Neuronal stem cell (in vitro differentiated cells): Measurements from ENCODE around the gene ATCAY.
"Not testable (repeated sequence)": the region's sequence is repeated elsewhere in the genome, so short reads cannot be mapped to it uniquely, and the experiment has no call there.

Experiments
- DNase-seq: peaks from one replicate; pipeline ENCODE4 v3.0.0-alpha.2; 2013; ENCODE audit warnings: low spot score
- H2AFZ ChIP-seq: one replicate; pipeline ENCODE4 v1.6.1; 2013; ENCODE audit warnings: mild to moderate bottlenecking, low read length, inconsistent platforms
- H2AK5ac ChIP-seq: 2 replicates; pipeline ENCODE4 v1.6.1; 2013; ENCODE audit warnings: low read depth, mild to moderate bottlenecking, inconsistent platforms, low read length, moderate library complexity, mixed read lengths
- H2BK120ac ChIP-seq: 2 replicates; pipeline ENCODE4 v1.6.1; 2013; ENCODE audit warnings: low read depth, mild to moderate bottlenecking, inconsistent platforms, low read length, moderate library complexity, mixed read lengths
- H2BK12ac ChIP-seq: one replicate; pipeline ENCODE4 v1.6.1; 2013; ENCODE audit warnings: low read length, inconsistent platforms
- H2BK15ac ChIP-seq: 2 replicates; pipeline ENCODE4 v1.6.1; 2013; ENCODE audit warnings: mild to moderate bottlenecking, low read length, inconsistent platforms, mixed read lengths
- H2BK5ac ChIP-seq: one replicate; pipeline ENCODE4 v1.6.1; 2013; ENCODE audit warnings: inconsistent platforms, mild to moderate bottlenecking, low read length, moderate library complexity
- H3K14ac ChIP-seq: one replicate; pipeline ENCODE4 v1.6.1; 2013; ENCODE audit warnings: low read length, inconsistent platforms
- H3K18ac ChIP-seq: 2 replicates; pipeline ENCODE4 v1.6.1; 2013; ENCODE audit warnings: low read length, inconsistent platforms
- H3K23ac ChIP-seq: 2 replicates; pipeline ENCODE4 v1.6.1; 2013; ENCODE audit warnings: low read depth, mild to moderate bottlenecking, mixed read lengths, low read length, inconsistent platforms; ENCODE audit not compliant: poor library complexity
- H3K27ac ChIP-seq: replicated peaks from 3 replicates; pipeline ENCODE4 v1.5.1; 2013; ENCODE audit warnings: low read length, inconsistent platforms
- H3K27me3 ChIP-seq, 3 experiments: 2 replicates each; pipeline ENCODE4 v1.6.1; 2013; ENCODE audit warnings: low read length in 3 of 3, mild to moderate bottlenecking in 2 of 3, inconsistent platforms in 1 of 3, low read depth in 1 of 3, mixed read lengths in 1 of 3, moderate library complexity in 1 of 3; ENCODE audit not compliant: control insufficient read depth in 3 of 3, insufficient read depth in 3 of 3
- H3K36me3 ChIP-seq, 2 donors: replicated peaks in 1 of 2; 2 replicates each; pipeline ENCODE4 v1.6.1; 2013; ENCODE audit warnings: low read length in 2 of 2; ENCODE audit not compliant: control insufficient read depth in 2 of 2, insufficient read depth in 2 of 2
- H3K4ac ChIP-seq: 2 replicates; pipeline ENCODE4 v1.6.1; 2013; ENCODE audit warnings: inconsistent platforms, mild to moderate bottlenecking, low read length, moderate library complexity
- H3K4me1 ChIP-seq, 2 donors: 1 replicate in 1 of 2; 2 replicates in 1 of 2; pipeline ENCODE4 v1.6.1; 2013; ENCODE audit warnings: low read length in 2 of 2, low read depth in 1 of 2; ENCODE audit not compliant: control insufficient read depth in 2 of 2, insufficient read depth in 1 of 2
- H3K4me2 ChIP-seq: one replicate; pipeline ENCODE4 v1.6.1; 2013; ENCODE audit warnings: mild to moderate bottlenecking, low read length, inconsistent platforms; ENCODE audit not compliant: insufficient read depth, poor library complexity, severe bottlenecking
- H3K4me3 ChIP-seq, 2 donors: 2 replicates each; pipeline ENCODE4 v1.5.1; 2013; ENCODE audit warnings: low read length in 2 of 2, mild to moderate bottlenecking in 2 of 2, inconsistent platforms in 1 of 2, moderate library complexity in 1 of 2
- H3K79me1 ChIP-seq: one replicate; pipeline ENCODE4 v1.6.1; 2013; ENCODE audit warnings: low read depth, mild to moderate bottlenecking, inconsistent platforms, low read length, moderate library complexity
- H3K9ac ChIP-seq: one replicate; pipeline ENCODE4 v1.6.1; 2013; ENCODE audit warnings: mild to moderate bottlenecking, low read depth, low read length, inconsistent platforms; ENCODE audit not compliant: poor library complexity
- H3K9me3 ChIP-seq, 2 donors: replicated peaks in 1 of 2; 2 replicates each; pipeline versions ENCODE3 to v1.6.1; 2013; ENCODE audit warnings: low read length in 2 of 2, mild to moderate bottlenecking in 2 of 2, inconsistent platforms in 1 of 2, low read depth in 1 of 2, mixed read lengths in 1 of 2, moderate library complexity in 1 of 2; ENCODE audit not compliant: control insufficient read depth in 2 of 2, insufficient read depth in 1 of 2
- H4K8ac ChIP-seq: one replicate; pipeline ENCODE4 v1.6.1; 2013; ENCODE audit warnings: low read depth, mild to moderate bottlenecking, inconsistent platforms, low read length, moderate library complexity
- H4K91ac ChIP-seq: one replicate; pipeline ENCODE4 v1.6.1; 2013; ENCODE audit warnings: low read length, low read depth, mild to moderate bottlenecking, inconsistent platforms; ENCODE audit not compliant: poor library complexity
- WGBS, 2 donors: extraction: QIAGEN DNeasy Blood & Tissue Kit; methylation state at CpG; one replicate each; pipeline ENCODE4 v1.1.7; 2013; ENCODE audit warnings: missing lambda C conversion rate in 2 of 2, mixed read lengths in 1 of 2; ENCODE audit not compliant: insufficient read length in 2 of 2, insufficient replicate concordance in 1 of 2; ENCODE audit errors: extremely low coverage in 2 of 2; 5-methylcytosine and 5-hydroxymethylcytosine counted together

The ATCAY gene

DNA sequence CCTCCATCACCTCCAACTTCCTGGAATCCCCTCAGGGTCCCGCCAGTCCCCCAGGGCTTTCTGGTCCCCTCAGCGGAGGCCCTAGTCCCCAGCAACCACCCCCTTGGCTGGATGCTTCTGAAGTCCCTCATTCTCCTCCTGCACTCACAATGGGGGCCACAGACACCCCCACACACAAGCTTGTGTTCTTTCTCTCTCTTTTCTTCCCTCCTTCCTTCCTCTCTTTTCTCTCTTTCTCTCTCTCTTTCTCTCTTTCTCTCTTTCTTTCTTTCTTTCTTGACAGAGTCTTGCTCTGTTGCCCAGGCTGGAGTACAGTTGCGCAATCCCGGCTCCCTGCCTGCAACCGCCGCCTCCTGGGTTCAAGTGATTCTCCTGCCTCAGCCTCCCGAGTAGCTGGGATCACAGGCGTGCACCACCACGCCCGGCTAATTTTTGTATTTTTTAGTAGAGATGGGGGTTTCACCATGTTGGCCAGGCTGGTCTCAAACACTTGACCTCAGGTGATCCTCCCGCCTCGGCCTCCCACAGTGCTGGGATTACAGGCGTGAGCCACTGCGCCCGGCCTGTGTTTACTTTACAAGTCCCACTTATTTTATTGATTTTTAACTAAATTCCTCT is 66.9 kb downstream of the ATCAY start:
- H3K36me3 ChIP-seq, H3K4me1 ChIP-seq, H3K9ac ChIP-seq, DNase-seq, H2BK15ac ChIP-seq, H3K18ac ChIP-seq, H3K27me3 ChIP-seq, H3K79me1 ChIP-seq, H3K23ac ChIP-seq, H3K4me3 ChIP-seq, H2BK120ac ChIP-seq, H4K8ac ChIP-seq, H2AFZ ChIP-seq, H3K4ac ChIP-seq, H2BK12ac ChIP-seq, H3K4me2 ChIP-seq, H3K14ac ChIP-seq, H3K27ac ChIP-seq, H2BK5ac ChIP-seq, H4K91ac ChIP-seq, H3K9me3 ChIP-seq: not testable (repeated sequence)
- WGBS, 2 donors, result no CpG with 5 or more reads among the region's 15 CpGs
- H2AK5ac ChIP-seq, result peak overlapping the region; percentile 37

DNA sequence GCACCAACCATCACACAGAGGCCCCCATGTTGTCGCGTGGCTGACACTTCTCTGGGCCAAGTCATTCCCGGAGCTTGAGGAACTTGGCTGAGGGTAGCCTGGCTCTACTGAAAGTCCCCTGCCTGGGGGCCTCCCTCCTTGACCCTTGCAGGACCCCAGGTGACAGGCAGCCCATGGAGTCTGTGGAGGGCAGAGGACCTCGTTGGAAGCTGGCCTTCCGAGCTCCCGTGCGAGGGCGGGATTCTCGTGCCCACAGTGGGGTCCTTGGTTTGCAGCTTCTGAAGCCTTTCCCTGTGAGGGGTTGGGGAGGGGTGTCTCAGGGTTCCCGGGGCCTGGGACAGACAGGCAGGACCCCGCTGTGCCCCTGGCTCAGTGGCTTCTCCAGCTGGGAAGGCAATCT is 68.8 kb downstream of the ATCAY start:
- no peak overlapping the region for H2BK120ac ChIP-seq
- H3K18ac ChIP-seq, result no peak overlapping the region
- no peak overlapping the region for H4K91ac ChIP-seq
- H3K9ac ChIP-seq, result no peak overlapping the region
- H2BK15ac ChIP-seq, result no peak overlapping the region
- H2BK5ac ChIP-seq, result no peak overlapping the region
- no peaks in the 10 kb centered on the region for H3K36me3 ChIP-seq
- no peak overlapping the region for H2AFZ ChIP-seq
- no peaks in the 10 kb centered on the region for H3K9me3 ChIP-seq
- no CpG with 5 or more reads among the region's 11 CpGs for WGBS, 2 donors
- H3K4me2 ChIP-seq, result no peak overlapping the region
- no peak overlapping the region for H3K4me3 ChIP-seq
- no peak overlapping the region for H4K8ac ChIP-seq
- H3K23ac ChIP-seq, result peak overlapping the region; percentile 43
- H3K4ac ChIP-seq, result no peak overlapping the region
- H2AK5ac ChIP-seq, result no peak overlapping the region
- no peak overlapping the region for H2BK12ac ChIP-seq
- peak overlapping the region; percentile 56 for H3K14ac ChIP-seq
- H3K79me1 ChIP-seq, result peaks cover 2% of the 10 kb centered on the region
- no peak overlapping the region for H3K27ac ChIP-seq
- peaks cover 3 to 9% of the 10 kb centered on the region in 2 donors for H3K4me1 ChIP-seq
- H3K27me3 ChIP-seq, result no peaks in the 10 kb centered on the region
- DNase-seq, result no peak

DNA sequence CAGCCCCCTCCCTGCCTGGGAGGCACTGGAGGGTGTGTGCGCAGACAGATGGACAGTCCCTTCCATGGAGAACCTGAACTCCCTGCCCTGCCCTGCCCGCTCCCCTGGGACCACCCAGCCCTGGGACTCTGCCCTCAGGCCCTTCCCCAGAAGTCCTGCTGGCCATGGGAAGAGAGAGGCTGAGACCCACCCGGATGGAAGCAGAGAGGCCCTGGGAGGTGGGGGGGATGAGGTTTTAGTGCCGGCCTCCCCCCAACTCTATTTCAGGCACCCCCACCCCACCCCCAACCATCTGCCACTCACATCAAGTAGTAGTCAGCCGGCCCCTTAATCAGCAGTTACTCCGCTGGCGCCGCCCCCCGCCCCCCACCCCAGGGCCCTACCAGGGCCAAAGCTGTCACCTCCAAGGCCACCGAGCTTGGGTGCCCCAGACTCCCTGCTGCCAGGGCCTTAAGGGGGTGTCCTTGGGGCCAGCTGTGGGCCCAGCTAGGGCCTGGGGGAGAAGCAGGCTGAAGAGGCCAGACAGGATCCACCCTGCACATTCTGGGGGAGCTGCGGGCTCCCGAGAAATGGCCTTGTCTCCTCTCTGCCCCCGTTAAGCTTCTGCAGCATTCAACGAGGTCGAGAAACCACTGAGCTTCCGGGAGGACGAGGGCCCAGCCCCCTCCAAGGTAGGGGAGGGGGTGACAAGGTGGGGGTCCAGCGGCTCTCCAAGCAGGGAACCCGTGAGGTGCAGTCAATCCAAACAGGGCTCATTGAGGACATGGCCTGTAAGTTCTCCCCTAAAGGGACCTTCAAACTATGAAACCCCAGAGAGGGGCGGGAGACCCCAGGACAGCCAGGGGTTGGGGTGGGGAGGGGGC is 69.7 kb downstream of the ATCAY start:
- Histone ChIP-seq H3K4me3 (no peak overlapping the region), H2AFZ (no peak overlapping the region), H2BK120ac (no peak overlapping the region), H3K4me1 (peaks cover 3 to 9% of the 10 kb centered on the region in 2 donors), H3K79me1 (peaks cover 3% of the 10 kb centered on the region), H4K8ac (no peak overlapping the region), H3K23ac (peak overlapping the region; percentile 85), H2BK12ac (no peak overlapping the region), H2AK5ac (peak overlapping the region; percentile 7), H3K36me3 (no peaks in the 10 kb centered on the region), H3K4ac (no peak overlapping the region), H3K14ac (no peak overlapping the region), H2BK5ac (no peak overlapping the region), H3K27me3 (no peaks in the 10 kb centered on the region), H2BK15ac (no peak overlapping the region), H4K91ac (no peak overlapping the region), H3K27ac (no peak overlapping the region), H3K4me2 (no peak overlapping the region), H3K9ac (no peak overlapping the region), H3K9me3 (no peaks in the 10 kb centered on the region), H3K18ac (peak overlapping the region; percentile 70)
- no peak for DNase-seq
- WGBS, 2 donors, result no CpG with 5 or more reads among the region's 20 CpGs
